ENCODE measurements around the gene KCTD6.
"Not testable (repeated sequence)": the region's sequence is repeated elsewhere in the genome, so short reads cannot be mapped to it uniquely, and the experiment has no call there.

KCTD6 gene

GRCh38 chr3:58527440-58527839 is 35.5 kb downstream of the KCTD6 start:
- H4K91ac ChIP-seq (ENCODE audit: low read depth, low read length); H3K23ac ChIP-seq (ENCODE audit: low read length); H3K79me2 ChIP-seq (ENCODE audit: control insufficient read depth, insufficient read depth, low read length, poor library complexity); H3K4ac ChIP-seq (ENCODE audit: low read depth, low read length); H3K27me3 ChIP-seq (ENCODE audit: insufficient read depth, low read length); H4K8ac ChIP-seq (ENCODE audit: low read depth, low read length); H3K14ac ChIP-seq (ENCODE audit: low read length); H3K36me3 ChIP-seq (ENCODE audit: control insufficient read depth in 1 of 2, insufficient read depth in 2 of 2, low read length in 2 of 2); H2AFZ ChIP-seq (ENCODE audit: insufficient read depth, low read length, poor library complexity); H3K79me1 ChIP-seq (ENCODE audit: low read length); DNase-seq; H4K12ac ChIP-seq (ENCODE audit: low read depth, low read length); H2AK5ac ChIP-seq (ENCODE audit: low read length); H3K18ac ChIP-seq (ENCODE audit: low read length); H3K27ac ChIP-seq (ENCODE audit: low read depth, low read length); H3K4me2 ChIP-seq (ENCODE audit: low read length); H2BK120ac ChIP-seq (ENCODE audit: insufficient read depth, low read length, poor library complexity); H3K9me3 ChIP-seq (ENCODE audit: insufficient read depth, low read depth, low read length); H3K9ac ChIP-seq (ENCODE audit: low read length); H2BK5ac ChIP-seq (ENCODE audit: low read depth, low read length, poor library complexity); H2BK12ac ChIP-seq (ENCODE audit: low read length); H3K4me3 ChIP-seq (ENCODE audit: low read depth, low read length); H3K4me1 ChIP-seq (ENCODE audit: control insufficient read depth in 1 of 2, insufficient read depth in 2 of 2, low read length in 2 of 2): not testable (repeated sequence)
- WGBS (ENCODE audit: extremely low coverage, insufficient coverage, insufficient read length) = no CpG with 5 or more reads among the region's 3 CpGs

DNA sequence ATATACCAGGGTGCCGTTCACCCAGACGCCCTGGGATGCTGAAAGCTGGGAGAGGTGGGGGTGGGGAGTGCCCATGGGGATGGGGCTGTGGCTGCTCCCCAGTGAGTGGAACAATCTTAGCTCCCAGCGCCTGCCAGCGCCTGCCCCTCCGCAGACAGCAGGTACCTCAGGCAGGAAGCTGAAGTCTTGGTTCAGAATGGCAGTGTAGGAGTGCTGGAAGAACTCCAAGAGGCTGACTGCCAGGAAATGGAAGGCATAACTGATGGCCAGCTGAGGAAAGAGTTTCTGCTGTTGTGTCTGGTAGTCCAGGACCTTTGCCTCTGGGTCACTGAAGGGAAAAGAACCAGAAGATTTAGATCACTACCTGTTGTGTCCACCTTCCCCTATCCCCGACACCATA is 36.7 kb downstream of the KCTD6 start:
- Histone ChIP-seq H2AFZ (ENCODE audit: insufficient read depth, low read length, poor library complexity) (no peak overlapping the region), H3K4me1 (ENCODE audit: control insufficient read depth in 1 of 2, insufficient read depth in 2 of 2, low read length in 2 of 2) (peaks cover 0 to 3% of the 10 kb centered on the region in 2 experiments), H3K27ac (ENCODE audit: low read depth, low read length) (no peak overlapping the region), H3K4me2 (ENCODE audit: low read length) (no peak overlapping the region), H4K91ac (ENCODE audit: low read depth, low read length) (no peak overlapping the region), H3K23ac (ENCODE audit: low read length) (no peak overlapping the region), H2AK5ac (ENCODE audit: low read length) (no peak overlapping the region), H3K79me1 (ENCODE audit: low read length) (no peaks in the 10 kb centered on the region), H4K8ac (ENCODE audit: low read depth, low read length) (no peak overlapping the region), H3K18ac (ENCODE audit: low read length) (no peak overlapping the region), H3K79me2 (ENCODE audit: control insufficient read depth, insufficient read depth, low read length, poor library complexity) (no peaks in the 10 kb centered on the region), H3K9me3 (ENCODE audit: insufficient read depth, low read depth, low read length) (no peaks in the 10 kb centered on the region), H3K9ac (ENCODE audit: low read length) (no peak overlapping the region), H3K14ac (ENCODE audit: low read length) (no peak overlapping the region), H4K12ac (ENCODE audit: low read depth, low read length) (no peak overlapping the region), H3K27me3 (ENCODE audit: insufficient read depth, low read length) (no peaks in the 10 kb centered on the region), H3K4ac (ENCODE audit: low read depth, low read length) (no peak overlapping the region), H2BK12ac (ENCODE audit: low read length) (no peak overlapping the region), H3K36me3 (ENCODE audit: control insufficient read depth in 1 of 2, insufficient read depth in 2 of 2, low read length in 2 of 2) (no peaks in the 10 kb centered on the region), H2BK120ac (ENCODE audit: insufficient read depth, low read length, poor library complexity) (no peak overlapping the region), H2BK5ac (ENCODE audit: low read depth, low read length, poor library complexity) (no peak overlapping the region), H3K4me3 (ENCODE audit: low read depth, low read length) (no peak overlapping the region)
- no CpG with 5 or more reads among the region's 6 CpGs for WGBS (ENCODE audit: extremely low coverage, insufficient coverage, insufficient read length)
- no peak for DNase-seq

- no peaks in the 10 kb centered on the region for H3K27me3 ChIP-seq (ENCODE audit: insufficient read depth, low read length)
- H3K4me1 ChIP-seq (ENCODE audit: control insufficient read depth in 1 of 2, insufficient read depth in 2 of 2, low read length in 2 of 2) = peaks cover 0 to 3% of the 10 kb centered on the region in 2 experiments
- H3K23ac ChIP-seq (ENCODE audit: low read length) = no peak overlapping the region
- H3K36me3 ChIP-seq (ENCODE audit: control insufficient read depth in 1 of 2, insufficient read depth in 2 of 2, low read length in 2 of 2) = no peaks in the 10 kb centered on the region
- H3K27ac ChIP-seq (ENCODE audit: low read depth, low read length) = no peak overlapping the region
- no peak overlapping the region for H2BK5ac ChIP-seq (ENCODE audit: low read depth, low read length, poor library complexity)
- no peak overlapping the region for H4K12ac ChIP-seq (ENCODE audit: low read depth, low read length)
- no peak overlapping the region for H3K4me3 ChIP-seq (ENCODE audit: low read depth, low read length)
- no peak overlapping the region for H2BK120ac ChIP-seq (ENCODE audit: insufficient read depth, low read length, poor library complexity)
- peak in 1 of 2 donors; percentile 9 for DNase-seq
- H2BK12ac ChIP-seq (ENCODE audit: low read length) = no peak overlapping the region
- H3K9ac ChIP-seq (ENCODE audit: low read length) = no peak overlapping the region
- no peak overlapping the region for H3K14ac ChIP-seq (ENCODE audit: low read length)
- H3K79me2 ChIP-seq (ENCODE audit: control insufficient read depth, insufficient read depth, low read length, poor library complexity) = no peaks in the 10 kb centered on the region
- no peak overlapping the region for H3K4me2 ChIP-seq (ENCODE audit: low read length)
- H3K9me3 ChIP-seq (ENCODE audit: insufficient read depth, low read depth, low read length) = no peaks in the 10 kb centered on the region
- no peak overlapping the region for H2AK5ac ChIP-seq (ENCODE audit: low read length)
- no peaks in the 10 kb centered on the region for H3K79me1 ChIP-seq (ENCODE audit: low read length)
- H3K18ac ChIP-seq (ENCODE audit: low read length) = no peak overlapping the region
- H4K91ac ChIP-seq (ENCODE audit: low read depth, low read length) = no peak overlapping the region
- no peak overlapping the region for H3K4ac ChIP-seq (ENCODE audit: low read depth, low read length)
- no peak overlapping the region for H4K8ac ChIP-seq (ENCODE audit: low read depth, low read length)
- no CpG with 5 or more reads among the region's 15 CpGs for WGBS (ENCODE audit: extremely low coverage, insufficient coverage, insufficient read length)
- H2AFZ ChIP-seq (ENCODE audit: insufficient read depth, low read length, poor library complexity) = no peak overlapping the region
These were observed 37.8 kb downstream of the KCTD6 start for GRCh38 chr3:58529516-58530353.

GRCh38 chr3:58530354-58530865 is 38.5 kb downstream of the KCTD6 start:
- no peak overlapping the region for H3K4me3 ChIP-seq (ENCODE audit: low read depth, low read length)
- H3K4me2 ChIP-seq (ENCODE audit: low read length) = no peak overlapping the region
- H3K36me3 ChIP-seq (ENCODE audit: control insufficient read depth in 1 of 2, insufficient read depth in 2 of 2, low read length in 2 of 2) = no peaks in the 10 kb centered on the region
- H3K23ac ChIP-seq (ENCODE audit: low read length) = no peak overlapping the region
- H3K27ac ChIP-seq (ENCODE audit: low read depth, low read length) = no peak overlapping the region
- H2AK5ac ChIP-seq (ENCODE audit: low read length) = no peak overlapping the region
- H4K12ac ChIP-seq (ENCODE audit: low read depth, low read length) = no peak overlapping the region
- no peak overlapping the region for H3K14ac ChIP-seq (ENCODE audit: low read length)
- H3K27me3 ChIP-seq (ENCODE audit: insufficient read depth, low read length) = no peaks in the 10 kb centered on the region
- no peak overlapping the region for H2AFZ ChIP-seq (ENCODE audit: insufficient read depth, low read length, poor library complexity)
- H3K4me1 ChIP-seq (ENCODE audit: control insufficient read depth in 1 of 2, insufficient read depth in 2 of 2, low read length in 2 of 2) = peaks cover 0 to 3% of the 10 kb centered on the region in 2 experiments
- DNase-seq = no peak
- H3K9me3 ChIP-seq (ENCODE audit: insufficient read depth, low read depth, low read length) = no peaks in the 10 kb centered on the region
- WGBS (ENCODE audit: extremely low coverage, insufficient coverage, insufficient read length) = no CpG with 5 or more reads among the region's 18 CpGs
- H3K18ac ChIP-seq (ENCODE audit: low read length) = no peak overlapping the region
- H3K4ac ChIP-seq (ENCODE audit: low read depth, low read length) = no peak overlapping the region
- H2BK12ac ChIP-seq (ENCODE audit: low read length) = no peak overlapping the region
- no peak overlapping the region for H2BK120ac ChIP-seq (ENCODE audit: insufficient read depth, low read length, poor library complexity)
- H2BK5ac ChIP-seq (ENCODE audit: low read depth, low read length, poor library complexity) = no peak overlapping the region
- H3K79me1 ChIP-seq (ENCODE audit: low read length) = no peaks in the 10 kb centered on the region
- no peak overlapping the region for H3K9ac ChIP-seq (ENCODE audit: low read length)
- H4K8ac ChIP-seq (ENCODE audit: low read depth, low read length) = no peak overlapping the region
- H3K79me2 ChIP-seq (ENCODE audit: control insufficient read depth, insufficient read depth, low read length, poor library complexity) = no peaks in the 10 kb centered on the region
- H4K91ac ChIP-seq (ENCODE audit: low read depth, low read length) = no peak overlapping the region

Data from trophoblast cell (in vitro differentiated cells and primary cell).